PFSK-1 (cell line): Measurements from ENCODE around the gene BNIPL.
A peak's percentile ranks its signal among the peaks of the same experiment; 100 is the strongest.

Experiments used
- POLR2AphosphoS5 ChIP-seq: IDR thresholded peaks from 2 replicates; pipeline ENCODE4 v1.6.1; 2012; ENCODE audit warnings: low read depth, mild to moderate bottlenecking, control low read depth, low read length, moderate library complexity
- SIN3A ChIP-seq: IDR thresholded peaks from 2 replicates; pipeline ENCODE4 v1.6.1; 2012; ENCODE audit warnings: mild to moderate bottlenecking, low read length, moderate library complexity, borderline replicate concordance; ENCODE audit not compliant: insufficient read depth
- TAF1 ChIP-seq: IDR thresholded peaks from 2 replicates; pipeline ENCODE4 v1.6.1; 2012; ENCODE audit warnings: low read length, control low read depth, borderline replicate concordance; ENCODE audit not compliant: insufficient read depth
- TF ChIP-seq, protein P1 (sequence below), 2 experiments: IDR thresholded peaks; 2 replicates each; pipeline versions ENCODE4 v1.6.1 to v1.8.0; 2011 to 2012; ENCODE audit warnings: low read depth in 2 of 2, low read length in 2 of 2, control low read depth in 1 of 2, inconsistent platforms in 1 of 2, mild to moderate bottlenecking in 1 of 2, moderate library complexity in 1 of 2; ENCODE audit not compliant: insufficient read depth in 1 of 2

DNA sequence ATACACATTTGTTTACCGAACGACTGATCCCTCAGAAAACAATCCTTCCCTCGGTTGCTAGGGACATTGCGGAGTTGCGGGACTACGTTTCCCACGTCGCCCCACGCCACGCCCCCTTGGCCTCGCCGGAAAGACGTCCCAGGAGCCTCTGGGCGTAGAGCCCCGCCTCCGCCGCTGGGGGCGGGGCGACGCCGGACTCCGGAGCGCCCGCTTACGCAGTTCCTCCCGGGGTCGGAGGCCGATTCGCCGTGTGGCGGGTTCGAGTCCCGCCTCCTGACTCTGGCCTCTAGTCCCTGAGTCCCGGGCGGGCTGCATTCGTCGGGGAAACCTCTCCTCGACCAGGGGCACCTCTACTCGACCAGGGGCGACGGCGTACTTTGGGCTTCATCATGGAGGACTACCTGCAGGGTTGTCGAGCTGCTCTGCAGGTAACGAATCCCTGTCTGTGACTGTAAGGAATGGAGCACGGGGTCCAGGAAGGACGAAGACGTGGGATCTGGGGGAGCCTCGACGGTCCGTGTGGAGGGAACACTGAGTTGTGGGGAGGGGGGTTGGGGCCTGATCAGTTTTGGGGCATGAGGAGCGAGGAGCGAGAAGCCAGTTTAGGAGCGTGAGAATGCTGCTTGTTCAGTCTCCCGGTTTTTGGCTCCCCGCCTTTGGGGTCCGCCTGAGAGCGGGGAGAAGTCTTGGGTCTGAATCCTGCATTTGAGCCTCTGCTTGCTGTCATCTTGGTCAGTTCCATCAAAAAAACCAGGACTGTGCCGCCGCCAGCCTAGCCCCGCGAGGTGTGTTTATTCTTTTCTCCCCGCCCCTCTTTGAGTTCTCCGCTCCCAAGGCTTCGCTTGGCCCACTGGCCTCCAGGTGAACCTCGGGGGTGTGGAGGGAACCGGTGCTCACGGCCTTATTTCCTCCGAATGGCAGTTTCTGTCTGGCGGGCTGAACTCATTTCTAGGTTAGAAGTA lies 27.9 kb upstream of the BNIPL start, which contains the start of gene PRUNE1:
- TF ChIP-seq POLR2AphosphoS5, result peak; percentile 58
- TF ChIP-seq, protein P1, sequence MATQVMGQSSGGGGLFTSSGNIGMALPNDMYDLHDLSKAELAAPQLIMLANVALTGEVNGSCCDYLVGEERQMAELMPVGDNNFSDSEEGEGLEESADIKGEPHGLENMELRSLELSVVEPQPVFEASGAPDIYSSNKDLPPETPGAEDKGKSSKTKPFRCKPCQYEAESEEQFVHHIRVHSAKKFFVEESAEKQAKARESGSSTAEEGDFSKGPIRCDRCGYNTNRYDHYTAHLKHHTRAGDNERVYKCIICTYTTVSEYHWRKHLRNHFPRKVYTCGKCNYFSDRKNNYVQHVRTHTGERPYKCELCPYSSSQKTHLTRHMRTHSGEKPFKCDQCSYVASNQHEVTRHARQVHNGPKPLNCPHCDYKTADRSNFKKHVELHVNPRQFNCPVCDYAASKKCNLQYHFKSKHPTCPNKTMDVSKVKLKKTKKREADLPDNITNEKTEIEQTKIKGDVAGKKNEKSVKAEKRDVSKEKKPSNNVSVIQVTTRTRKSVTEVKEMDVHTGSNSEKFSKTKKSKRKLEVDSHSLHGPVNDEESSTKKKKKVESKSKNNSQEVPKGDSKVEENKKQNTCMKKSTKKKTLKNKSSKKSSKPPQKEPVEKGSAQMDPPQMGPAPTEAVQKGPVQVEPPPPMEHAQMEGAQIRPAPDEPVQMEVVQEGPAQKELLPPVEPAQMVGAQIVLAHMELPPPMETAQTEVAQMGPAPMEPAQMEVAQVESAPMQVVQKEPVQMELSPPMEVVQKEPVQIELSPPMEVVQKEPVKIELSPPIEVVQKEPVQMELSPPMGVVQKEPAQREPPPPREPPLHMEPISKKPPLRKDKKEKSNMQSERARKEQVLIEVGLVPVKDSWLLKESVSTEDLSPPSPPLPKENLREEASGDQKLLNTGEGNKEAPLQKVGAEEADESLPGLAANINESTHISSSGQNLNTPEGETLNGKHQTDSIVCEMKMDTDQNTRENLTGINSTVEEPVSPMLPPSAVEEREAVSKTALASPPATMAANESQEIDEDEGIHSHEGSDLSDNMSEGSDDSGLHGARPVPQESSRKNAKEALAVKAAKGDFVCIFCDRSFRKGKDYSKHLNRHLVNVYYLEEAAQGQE (IDR thresholded peaks at IDR 0.05; ENCODE audit: insufficient read depth in 1 of 2, low read depth in 2 of 2, low read length in 2 of 2), result no peak
- TF ChIP-seq TAF1, result no peak
- TF ChIP-seq SIN3A, result no peak
